ELF-1 (cell line): ENCODE measurements around the gene GRK5.

Source experiments
- DNase-seq: peaks from one replicate; pipeline ENCODE4 v3.0.0-alpha.2; 2016; ENCODE audit warnings: low read depth, low spot score

Gene GRK5

DNA sequence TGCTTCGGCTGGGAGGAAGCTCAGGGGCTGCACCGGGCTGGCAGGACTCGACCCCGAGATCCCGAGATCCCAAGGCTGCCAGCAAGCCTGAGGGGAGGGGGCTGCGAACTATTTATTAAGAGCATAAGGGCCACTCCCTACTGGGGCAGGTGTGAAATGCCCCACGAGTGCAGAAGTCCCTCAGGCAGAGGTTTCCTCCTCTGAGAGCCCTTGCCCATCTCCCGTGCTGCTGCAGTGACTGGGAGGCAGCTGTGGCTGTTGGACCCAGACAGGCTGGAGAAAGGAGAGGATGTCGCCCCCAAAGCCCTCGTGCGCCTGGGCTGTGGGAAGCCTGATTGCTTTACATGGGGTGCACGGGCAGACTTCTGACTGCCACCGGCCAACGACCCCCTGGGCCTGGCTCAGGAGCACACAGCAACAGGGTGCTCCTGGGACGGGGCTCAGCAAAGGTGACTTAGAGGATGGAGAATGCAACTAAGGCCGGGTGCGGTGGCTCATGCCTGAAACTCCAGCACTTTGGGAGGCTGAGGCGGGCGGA, 295.3 kb downstream of the GRK5 start:
- DNase-seq = no peak

DNA sequence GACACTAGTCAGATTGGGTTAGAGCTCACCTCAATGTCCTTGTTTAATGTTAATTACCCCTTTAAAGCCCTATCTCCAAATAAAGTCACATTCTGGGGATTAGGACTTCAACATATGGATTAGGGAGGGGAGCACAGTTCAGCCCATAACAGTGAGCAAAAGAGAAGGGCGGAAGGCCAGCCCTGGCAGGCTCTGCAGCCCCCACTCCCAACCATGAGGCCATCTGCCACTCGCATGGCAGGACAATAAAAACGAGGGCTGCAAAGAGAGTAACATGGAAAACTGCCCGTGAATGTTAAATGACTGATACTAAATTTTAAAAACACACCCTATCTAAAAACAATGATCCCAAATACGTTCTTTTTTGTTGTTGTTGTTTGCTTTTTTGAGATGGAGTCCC, 296.4 kb downstream of the GRK5 start:
- DNase-seq = no peak

GRCh38 chr10:119504651-119505050, 297.3 kb downstream of the GRK5 start:
- DNase-seq = no peak

GRCh38 chr10:119505131-119505551, 297.8 kb downstream of the GRK5 start:
- DNase-seq = no peak
